GM18907 (cell line): Measurements from ENCODE around the gene CYP2C19.
"Not testable (repeated sequence)": the region's sequence is repeated elsewhere in the genome, so short reads cannot be mapped to it uniquely, and the experiment has no call there.

ENCODE experiments used
- ATAC-seq: cut with Tn5 transposase; IDR thresholded peaks from one replicate; pipeline ENCODE4 v1.9.1; 2021; ENCODE audit warnings: mild to moderate bottlenecking, moderate library complexity; ENCODE audit not compliant: unreplicated experiment

CYP2C19 gene

GRCh38 chr10:94762393-94762792, at the start of gene CYP2C19:
TSS of gene CYP2C19 (plus strand) at chr10:94762681. CDS start at chr10:94762706, 25 bp downstream.
- no peak for ATAC-seq

- no peak for ATAC-seq
These were observed 36.6 kb upstream of the CYP2C19 start for GRCh38 chr10:94725871-94726270.

- no peak for ATAC-seq
These were observed 27.3 kb upstream of the CYP2C19 start for GRCh38 chr10:94735197-94735596.

- no peak for ATAC-seq
These were observed 23.9 kb upstream of the CYP2C19 start for GRCh38 chr10:94738588-94738987.

GRCh38 chr10:94747137-94747536, 15.3 kb upstream of the CYP2C19 start:
- ATAC-seq, result no peak

GRCh38 chr10:94747838-94748237, 14.6 kb upstream of the CYP2C19 start:
- no peak for ATAC-seq

- ATAC-seq, result no peak
These were observed 4.6 kb upstream of the CYP2C19 start for GRCh38 chr10:94757916-94758315.

- ATAC-seq, result no peak
These were observed 1.8 kb upstream of the CYP2C19 start for GRCh38 chr10:94760586-94761178.

GRCh38 chr10:94775425-94775824, 12.9 kb downstream of the CYP2C19 start:
- not testable (repeated sequence) for ATAC-seq

- ATAC-seq, result no peak
These were observed 15.5 kb downstream of the CYP2C19 start for GRCh38 chr10:94777886-94778458.

GRCh38 chr10:94780844-94781243, 18.4 kb downstream of the CYP2C19 start:
- ATAC-seq, result no peak

- ATAC-seq, result no peak
These were observed 21.8 kb downstream of the CYP2C19 start for GRCh38 chr10:94784256-94784655.

- no peak for ATAC-seq
These were observed 22.7 kb downstream of the CYP2C19 start for GRCh38 chr10:94785211-94785610.

GRCh38 chr10:94800551-94800950, 38.1 kb downstream of the CYP2C19 start:
- not testable (repeated sequence) for ATAC-seq

GRCh38 chr10:94803307-94803706, 40.8 kb downstream of the CYP2C19 start:
- ATAC-seq, result no peak

GRCh38 chr10:94830025-94830424, 67.5 kb downstream of the CYP2C19 start:
- ATAC-seq, result not testable (repeated sequence)

- ATAC-seq, result no peak
These were observed 83.7 kb downstream of the CYP2C19 start for GRCh38 chr10:94846204-94846603.

GRCh38 chr10:94850766-94851165, 88.3 kb downstream of the CYP2C19 start:
- no peak for ATAC-seq

GRCh38 chr10:94851263-94851662, 88.8 kb downstream of the CYP2C19 start:
- ATAC-seq, result no peak

GRCh38 chr10:94852438-94852837, 90.0 kb downstream of the CYP2C19 start:
- ATAC-seq, result no peak

- no peak for ATAC-seq
These were observed 90.6 kb downstream of the CYP2C19 start for GRCh38 chr10:94853065-94853464.

- ATAC-seq, result no peak
These were observed 95.5 kb downstream of the CYP2C19 start for GRCh38 chr10:94858005-94858404.

GRCh38 chr10:94859086-94859485, 96.6 kb downstream of the CYP2C19 start:
- ATAC-seq, result no peak
